SK-N-SH (cell line): ENCODE measurements around the gene AADAT. TPM values are rescaled to one million over a fixed set of nuclear protein-coding genes. Genes with fewer than 3 reads are reported as not detected.

Source experiments
- CTCF ChIA-PET: fragments of 300-600, 350-600 bp; formaldehyde crosslinking; extraction: SDS; loops from one replicate; lab custom pipeline; 2021; lab: Yijun Ruan, JAX
- POLR2A ChIA-PET: fragments of 350-600 bp; sonication (Branson Sonifier 250); formaldehyde crosslinking; extraction: SDS; loops from one replicate; lab custom pipeline; 2020; ENCODE audit warnings: antibody characterized with exemption, inconsistent platforms; lab: Yijun Ruan, JAX
- DNase-seq: peaks from one replicate; pipeline ENCODE4 v3.0.0; 2012
- H2AFZ ChIP-seq: fragments of 200-600 bp; sonication (generic); 2 replicates; pipeline ENCODE4 v1.8.1; 2016; ENCODE audit warnings: antibody characterized with exemption, mild to moderate bottlenecking, low read depth
- H3F3A ChIP-seq: fragments of 200-600 bp; sonication (generic); replicated peaks from 2 replicates; pipeline ENCODE3; 2016; ENCODE audit warnings: antibody characterized with exemption, mild to moderate bottlenecking; ENCODE audit not compliant: insufficient read depth
- H3K27ac ChIP-seq, 2 experiments: fragments of 200-500 bp in 1 of 2; fragments of 200-600 bp in 1 of 2; sonication (Bioruptor generic) in 1 of 2; sonication (generic), shearing (Covaris generic) in 1 of 2; 2 replicates each; pipeline versions ENCODE4 v1.5.1 to v1.6.1; 2014 to 2016; ENCODE audit warnings: low read depth in 2 of 2, inconsistent platforms in 1 of 2, low read length in 1 of 2, mild to moderate bottlenecking in 1 of 2, mixed read lengths in 1 of 2
- H3K27me3 ChIP-seq: fragments of 200-600 bp; sonication (generic), shearing (Covaris generic); 2 replicates; pipeline ENCODE4 v1.6.1; 2016; ENCODE audit warnings: mixed run types; ENCODE audit not compliant: insufficient read depth
- H3K36me3 ChIP-seq, 2 experiments: fragments of 200-500 bp in 1 of 2; fragments of 200-600 bp in 1 of 2; sonication (Bioruptor generic) in 1 of 2; sonication (generic) in 1 of 2; replicated peaks in 1 of 2; 2 replicates each; pipeline versions ENCODE3 to v1.5.1; 2014 to 2016; ENCODE audit warnings: low read length in 1 of 2, mild to moderate bottlenecking in 1 of 2; ENCODE audit not compliant: insufficient read depth in 2 of 2, control insufficient read depth in 1 of 2
- H3K4me1 ChIP-seq, 2 experiments: fragments of 200-500 bp in 1 of 2; fragments of 200-600 bp in 1 of 2; sonication (Bioruptor generic) in 1 of 2; sonication (generic), shearing (Covaris generic) in 1 of 2; 2 replicates each; pipeline versions ENCODE4 v1.5.1 to v1.6.1; 2014 to 2016; ENCODE audit warnings: low read depth in 1 of 2, low read length in 1 of 2, mixed run types in 1 of 2; ENCODE audit not compliant: insufficient read depth in 2 of 2, control insufficient read depth in 1 of 2
- H3K4me2 ChIP-seq: fragments of 200-600 bp; sonication (generic), shearing (Covaris generic); 2 replicates; pipeline ENCODE4 v1.6.1; 2017; ENCODE audit warnings: mixed run types
- H3K4me3 ChIP-seq, 2 experiments: fragments of 200-500 bp in 1 of 2; fragments of 200-600 bp in 1 of 2; sonication (Bioruptor generic) in 1 of 2; sonication (generic), shearing (Covaris generic) in 1 of 2; 2 replicates each; pipeline versions ENCODE4 v1.5.1 to v1.8.1; 2014 to 2016; ENCODE audit warnings: low read depth in 2 of 2, inconsistent platforms in 1 of 2, low read length in 1 of 2, mild to moderate bottlenecking in 1 of 2, mixed read lengths in 1 of 2, moderate library complexity in 1 of 2
- H3K79me2 ChIP-seq: fragments of 200-600 bp; sonication (generic); 2 replicates; pipeline ENCODE4 v1.8.1; 2017; ENCODE audit warnings: mild to moderate bottlenecking; ENCODE audit not compliant: insufficient read depth
- H3K9ac ChIP-seq: fragments of 200-600 bp; sonication (generic); 2 replicates; pipeline ENCODE4 v1.6.1; 2017; ENCODE audit warnings: mixed run types
- H3K9me2 ChIP-seq: fragments of 200-600 bp; sonication (generic); 2 replicates; pipeline ENCODE4 v1.6.1; 2017; ENCODE audit warnings: mixed run types
- H3K9me3 ChIP-seq: fragments of 200-600 bp; sonication (generic); 2 replicates; pipeline ENCODE4 v1.6.1; 2017; ENCODE audit warnings: mixed run types, mild to moderate bottlenecking, moderate library complexity
- H4K20me1 ChIP-seq: fragments of 200-600 bp; sonication (generic); 2 replicates; pipeline ENCODE4 v1.6.1; 2017; ENCODE audit warnings: mild to moderate bottlenecking, mixed run types; ENCODE audit not compliant: insufficient read depth
- CHD2 ChIP-seq: fragments of 150-350 bp; IDR thresholded peaks from 2 replicates; pipeline ENCODE4 v1.6.1; 2018; ENCODE audit warnings: low read length; ENCODE audit not compliant: partially characterized antibody
- ELF1 ChIP-seq: IDR thresholded peaks from 2 replicates; pipeline ENCODE4 v1.4.0; 2012
- EP300 ChIP-seq, 2 experiments: IDR thresholded peaks; 2 replicates each; pipeline versions ENCODE4 v1.4.0 to v1.6.1; 2012; ENCODE audit warnings: borderline replicate concordance in 1 of 2, low read depth in 1 of 2, low read length in 1 of 2
- FOSL2 ChIP-seq: IDR thresholded peaks from 2 replicates; pipeline ENCODE4 v1.4.0; 2012; ENCODE audit warnings: low read depth, mild to moderate bottlenecking, moderate library complexity, borderline replicate concordance
- FOXJ3 ChIP-seq: sonication (generic); formaldehyde crosslinking; IDR thresholded peaks from 2 replicates; pipeline ENCODE4 v1.5.1; 2020; ENCODE audit warnings: mild to moderate bottlenecking, missing genetic modification reagents
- GABPA ChIP-seq: IDR thresholded peaks from 2 replicates; pipeline ENCODE4 v1.4.0; 2012; ENCODE audit warnings: low read depth, mild to moderate bottlenecking
- GATA2 ChIP-seq: sonication (generic); formaldehyde crosslinking; IDR thresholded peaks from 2 replicates; pipeline ENCODE4 v1.5.0; 2020; ENCODE audit warnings: mild to moderate bottlenecking, missing genetic modification reagents
- JUND ChIP-seq: IDR thresholded peaks from 2 replicates; pipeline ENCODE4 v1.4.0; 2012
- MXI1 ChIP-seq: IDR thresholded peaks from 2 replicates; pipeline ENCODE4 v1.6.1; 2012; ENCODE audit warnings: mild to moderate bottlenecking, low read depth, low read length, improper control_type of control experiment
- NFIC ChIP-seq: IDR thresholded peaks from 2 replicates; pipeline ENCODE4 v1.4.0; 2012; ENCODE audit warnings: borderline replicate concordance
- NRF1 ChIP-seq: IDR thresholded peaks from 2 replicates; pipeline ENCODE4 v1.6.1; 2012; ENCODE audit warnings: low read depth, mild to moderate bottlenecking, low read length
- RAD21 ChIP-seq: IDR thresholded peaks from 2 replicates; pipeline ENCODE4 v1.6.1; 2012; ENCODE audit warnings: mild to moderate bottlenecking, low read length
- RCOR1 ChIP-seq: fragments of 150-350 bp; IDR thresholded peaks from 2 replicates; pipeline ENCODE4 v1.6.1; 2017; ENCODE audit warnings: antibody characterized with exemption, low read length
- RFX5 ChIP-seq: IDR thresholded peaks from 2 replicates; pipeline ENCODE4 v1.6.1; 2012; ENCODE audit warnings: mild to moderate bottlenecking, improper control_type of control experiment, low read length
- RXRA ChIP-seq: IDR thresholded peaks from 2 replicates; pipeline ENCODE4 v1.4.0; 2012; ENCODE audit warnings: low read depth, mild to moderate bottlenecking, borderline replicate concordance
- SIN3A ChIP-seq: IDR thresholded peaks from 2 replicates; pipeline ENCODE4 v1.6.1; 2012; ENCODE audit warnings: low read depth, mild to moderate bottlenecking, low read length, moderate library complexity, borderline replicate concordance
- SMC3 ChIP-seq: IDR thresholded peaks from 2 replicates; pipeline ENCODE4 v1.6.1; 2012; ENCODE audit warnings: low read depth, low read length, improper control_type of control experiment
- TAF1 ChIP-seq: IDR thresholded peaks from 2 replicates; pipeline ENCODE4 v1.6.1; 2012; ENCODE audit warnings: low read depth, mild to moderate bottlenecking, low read length, moderate library complexity, borderline replicate concordance
- TCF12 ChIP-seq: IDR thresholded peaks from 2 replicates; pipeline ENCODE4 v1.4.0; 2012
- YY1 ChIP-seq: IDR thresholded peaks from 2 replicates; pipeline ENCODE4 v1.4.0; 2012; ENCODE audit warnings: low read depth, mild to moderate bottlenecking
- WGBS: methylation state at CpG from one replicate; pipeline ENCODE4 v1.1.6; 2017; ENCODE audit warnings: low lambda C conversion rate; 5-methylcytosine and 5-hydroxymethylcytosine counted together
- polyA plus RNA-seq, 3 experiments: library from polyadenylated mRNA; depleted of rRNA; stranded (reverse); fragments of >200 nt; gene quantifications; 2 replicates each; pipeline ENCODE4 v1.2.3, GENCODE V29; 2012
- TF ChIP-seq, protein P1 (sequence below): IDR thresholded peaks from 2 replicates; pipeline ENCODE4; 2012
- TF ChIP-seq, protein P2 (sequence below): IDR thresholded peaks from 2 replicates; pipeline ENCODE4 v1.4.0; 2012; ENCODE audit warnings: low read depth, borderline replicate concordance
- TF ChIP-seq, protein P3 (sequence below): fragments of 150-350 bp; IDR thresholded peaks from 2 replicates; pipeline ENCODE4 v1.6.1; 2017; ENCODE audit warnings: antibody characterized with exemption, low read length, low read depth, borderline replicate concordance
- TF ChIP-seq, protein P4 (sequence below): fragments of 150-350 bp; IDR thresholded peaks from 2 replicates; pipeline ENCODE4 v1.6.1; 2016; ENCODE audit warnings: mild to moderate bottlenecking, low read depth, low read length
- TF ChIP-seq, protein P5 (sequence below): IDR thresholded peaks from 2 replicates; pipeline ENCODE4 v1.4.0; 2012; ENCODE audit warnings: low read depth

Gene AADAT
- polyA plus RNA-seq, 1 of the 3 experiments (the other 2 are of a cell fraction): 12.5 TPM

DNA sequence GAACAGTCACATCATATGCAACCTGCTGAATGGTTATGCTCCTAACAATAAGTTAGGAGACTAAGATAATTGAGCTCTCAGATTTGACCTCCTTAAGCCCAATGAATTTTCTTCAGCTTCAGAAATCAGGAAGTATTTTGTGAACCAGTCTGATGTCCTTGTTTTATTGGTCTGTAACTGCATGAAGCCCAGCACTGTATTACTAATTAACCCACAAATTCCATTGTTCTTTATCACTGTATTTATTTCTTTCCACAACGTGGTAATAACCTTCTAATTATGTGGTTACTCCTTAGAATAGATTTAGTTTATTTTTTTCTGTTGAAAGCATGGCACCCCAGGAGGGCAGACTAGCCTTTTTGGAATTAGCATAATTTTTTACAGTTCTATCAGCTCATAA lies 59.6 kb downstream of the AADAT start (continued):
- TF ChIP-seq, protein P1, sequence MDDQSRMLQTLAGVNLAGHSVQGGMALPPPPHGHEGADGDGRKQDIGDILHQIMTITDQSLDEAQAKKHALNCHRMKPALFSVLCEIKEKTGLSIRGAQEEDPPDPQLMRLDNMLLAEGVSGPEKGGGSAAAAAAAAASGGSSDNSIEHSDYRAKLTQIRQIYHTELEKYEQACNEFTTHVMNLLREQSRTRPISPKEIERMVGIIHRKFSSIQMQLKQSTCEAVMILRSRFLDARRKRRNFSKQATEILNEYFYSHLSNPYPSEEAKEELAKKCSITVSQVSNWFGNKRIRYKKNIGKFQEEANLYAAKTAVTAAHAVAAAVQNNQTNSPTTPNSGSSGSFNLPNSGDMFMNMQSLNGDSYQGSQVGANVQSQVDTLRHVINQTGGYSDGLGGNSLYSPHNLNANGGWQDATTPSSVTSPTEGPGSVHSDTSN: no peak
- TF ChIP-seq, protein P2, sequence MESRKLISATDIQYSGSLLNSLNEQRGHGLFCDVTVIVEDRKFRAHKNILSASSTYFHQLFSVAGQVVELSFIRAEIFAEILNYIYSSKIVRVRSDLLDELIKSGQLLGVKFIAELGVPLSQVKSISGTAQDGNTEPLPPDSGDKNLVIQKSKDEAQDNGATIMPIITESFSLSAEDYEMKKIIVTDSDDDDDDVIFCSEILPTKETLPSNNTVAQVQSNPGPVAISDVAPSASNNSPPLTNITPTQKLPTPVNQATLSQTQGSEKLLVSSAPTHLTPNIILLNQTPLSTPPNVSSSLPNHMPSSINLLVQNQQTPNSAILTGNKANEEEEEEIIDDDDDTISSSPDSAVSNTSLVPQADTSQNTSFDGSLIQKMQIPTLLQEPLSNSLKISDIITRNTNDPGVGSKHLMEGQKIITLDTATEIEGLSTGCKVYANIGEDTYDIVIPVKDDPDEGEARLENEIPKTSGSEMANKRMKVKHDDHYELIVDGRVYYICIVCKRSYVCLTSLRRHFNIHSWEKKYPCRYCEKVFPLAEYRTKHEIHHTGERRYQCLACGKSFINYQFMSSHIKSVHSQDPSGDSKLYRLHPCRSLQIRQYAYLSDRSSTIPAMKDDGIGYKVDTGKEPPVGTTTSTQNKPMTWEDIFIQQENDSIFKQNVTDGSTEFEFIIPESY: no peak
- TF ChIP-seq FOSL2: no peak
- no peak for TF ChIP-seq GATA2 (CRISPR knock-in tag)
- TF ChIP-seq, protein P3, sequence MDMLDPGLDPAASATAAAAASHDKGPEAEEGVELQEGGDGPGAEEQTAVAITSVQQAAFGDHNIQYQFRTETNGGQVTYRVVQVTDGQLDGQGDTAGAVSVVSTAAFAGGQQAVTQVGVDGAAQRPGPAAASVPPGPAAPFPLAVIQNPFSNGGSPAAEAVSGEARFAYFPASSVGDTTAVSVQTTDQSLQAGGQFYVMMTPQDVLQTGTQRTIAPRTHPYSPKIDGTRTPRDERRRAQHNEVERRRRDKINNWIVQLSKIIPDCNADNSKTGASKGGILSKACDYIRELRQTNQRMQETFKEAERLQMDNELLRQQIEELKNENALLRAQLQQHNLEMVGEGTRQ: no peak
- TF ChIP-seq, all 33 proteins: peak for 0

DNA sequence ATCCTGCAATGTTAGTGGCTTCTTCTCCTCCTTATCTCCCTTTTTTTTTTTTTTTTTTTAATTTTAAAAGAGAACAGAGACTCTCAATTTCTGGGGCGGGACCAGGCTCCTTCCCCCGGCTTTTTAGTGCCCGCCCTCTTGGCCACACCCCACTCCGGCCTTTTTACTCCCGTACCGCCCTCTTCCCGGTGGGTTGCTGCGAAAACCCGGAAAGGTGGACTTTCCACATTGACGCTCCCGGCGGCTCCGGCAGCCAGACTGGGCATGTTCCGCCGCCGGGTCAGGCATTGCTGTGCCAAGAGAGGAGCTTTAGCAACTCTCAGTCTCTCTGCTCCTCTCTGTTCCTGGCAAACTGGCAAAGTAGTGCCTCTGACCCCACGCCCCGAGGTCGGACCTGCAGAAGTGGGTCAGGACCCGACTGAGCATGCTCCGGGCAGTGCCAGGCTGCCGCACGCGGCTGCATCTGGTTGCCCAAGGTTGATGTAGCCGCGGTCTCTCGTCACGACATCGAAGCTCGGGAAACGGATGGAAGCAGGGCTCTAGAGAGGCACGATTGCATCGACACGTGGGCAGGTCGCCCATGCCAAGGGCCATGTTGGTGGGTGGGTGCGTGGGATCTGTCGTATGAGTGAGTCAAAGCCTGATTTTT lies 62.5 kb downstream of the AADAT start:
- peaks cover 43% of the 10 kb centered on the region for H3K79me2 ChIP-seq
- POLR2A ChIA-PET: interaction anchor here (1.4 kb wide), 1 partner anchor 270 kb away, joined by 4 read pairs; the partner anchor contains the start of gene HPF1
- WGBS: 2% methylated on average over 36 of the region's 37 CpGs
- H2AFZ ChIP-seq: peak overlapping the region; percentile 98
- H3K4me2 ChIP-seq: peak overlapping the region; percentile 99
- peaks cover 0 to 6% of the 10 kb centered on the region in 2 experiments for H3K36me3 ChIP-seq
- H3K4me3 ChIP-seq: peak overlapping the region; percentile 87 to 98
- peak overlapping the region; percentile 96; the same call in 1 of the 2 replicates for H3K9ac ChIP-seq
- H3F3A ChIP-seq: peaks cover 4% of the 10 kb centered on the region
- TF ChIP-seq FOSL2 (no peak), YY1 (peak; percentile 62; the same call in 1 of the 2 replicates), GABPA (peak; percentile 31; the same call in 1 of the 2 replicates), SMC3 (no peak), FOXJ3 (peak; percentile 91), EP300 (IDR thresholded peaks at IDR 0.05; ENCODE audit: borderline replicate concordance in 1 of 2, low read depth in 1 of 2, low read length in 1 of 2) (no peak), RCOR1 (0 out of 2 replicates have a peak, but pooled peaks have one; percentile 6), NFIC (peak; percentile 85), RAD21 (no peak), NRF1 (peak; percentile 67), GATA2 (CRISPR knock-in tag) (peak; percentile 35; the same call in 1 of the 2 replicates), TCF12 (no peak), CHD2 (peak; percentile 66), RFX5 (no peak), JUND (peak; percentile 54; the same call in 1 of the 2 replicates), TAF1 (no peak), MXI1 (peak; percentile 10; the same call in 1 of the 2 replicates), ELF1 (peak; percentile 32; the same call in 1 of the 2 replicates), SIN3A (no peak), RXRA (peak; percentile 10; the same call in 1 of the 2 replicates)
- TF ChIP-seq, protein P4, sequence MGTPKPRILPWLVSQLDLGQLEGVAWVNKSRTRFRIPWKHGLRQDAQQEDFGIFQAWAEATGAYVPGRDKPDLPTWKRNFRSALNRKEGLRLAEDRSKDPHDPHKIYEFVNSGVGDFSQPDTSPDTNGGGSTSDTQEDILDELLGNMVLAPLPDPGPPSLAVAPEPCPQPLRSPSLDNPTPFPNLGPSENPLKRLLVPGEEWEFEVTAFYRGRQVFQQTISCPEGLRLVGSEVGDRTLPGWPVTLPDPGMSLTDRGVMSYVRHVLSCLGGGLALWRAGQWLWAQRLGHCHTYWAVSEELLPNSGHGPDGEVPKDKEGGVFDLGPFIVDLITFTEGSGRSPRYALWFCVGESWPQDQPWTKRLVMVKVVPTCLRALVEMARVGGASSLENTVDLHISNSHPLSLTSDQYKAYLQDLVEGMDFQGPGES: no peak
- TF ChIP-seq, protein P1: no peak
- TF ChIP-seq, protein P5, sequence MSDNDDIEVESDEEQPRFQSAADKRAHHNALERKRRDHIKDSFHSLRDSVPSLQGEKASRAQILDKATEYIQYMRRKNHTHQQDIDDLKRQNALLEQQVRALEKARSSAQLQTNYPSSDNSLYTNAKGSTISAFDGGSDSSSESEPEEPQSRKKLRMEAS: peak; percentile 100
- peak overlapping the region; percentile 89 to 92 for H3K27ac ChIP-seq
- CTCF ChIA-PET: interaction anchor here (0.7 to 3.3 kb wide), 6 partner anchors 20 to 414 kb away, joined by 3 to 14 read pairs (median 5); partner anchors contain the start of genes CLCN3 and NEK1
- no peaks in the 10 kb centered on the region for H4K20me1 ChIP-seq
- H3K4me1 ChIP-seq: peaks cover 0 to 3% of the 10 kb centered on the region in 2 experiments; a peak in 1 of 4 replicates
- H3K9me2 ChIP-seq: no peaks in the 10 kb centered on the region
- H3K27me3 ChIP-seq: no peaks in the 10 kb centered on the region
- H3K9me3 ChIP-seq: no peaks in the 10 kb centered on the region
- peak; percentile 95 for DNase-seq
